Endodermal cell (in vitro differentiated cells): Measurements from ENCODE around the gene CD180. TPM values are rescaled to one million over a fixed set of nuclear protein-coding genes. Genes with fewer than 3 reads are reported as not detected.

Source experiments
- DNase-seq: peaks from one replicate; pipeline ENCODE4 v3.0.0-alpha.2; 2017
- H3K27ac ChIP-seq: 2 replicates; pipeline ENCODE4 v1.5.1; 2013; ENCODE audit warnings: mild to moderate bottlenecking, low read depth, low read length, moderate library complexity
- H3K27me3 ChIP-seq: 2 replicates; pipeline ENCODE4 v1.6.1; 2013; ENCODE audit warnings: mild to moderate bottlenecking, low read length, moderate library complexity; ENCODE audit not compliant: insufficient read depth, control insufficient read depth, poor library complexity, severe bottlenecking
- H3K36me3 ChIP-seq: 2 replicates; pipeline ENCODE4 v1.7.0; 2013; ENCODE audit warnings: mild to moderate bottlenecking, low read length, moderate library complexity; ENCODE audit not compliant: control insufficient read depth, insufficient read depth
- H3K4me1 ChIP-seq: one replicate; pipeline ENCODE4 v1.7.0; 2013; ENCODE audit warnings: low read length; ENCODE audit not compliant: control insufficient read depth, insufficient read depth
- H3K4me3 ChIP-seq: 2 replicates; pipeline ENCODE4 v1.5.1; 2013; ENCODE audit warnings: mild to moderate bottlenecking, low read length, moderate library complexity
- H3K9ac ChIP-seq: 2 replicates; pipeline ENCODE4 v1.6.1; 2013; ENCODE audit warnings: mild to moderate bottlenecking, low read length, moderate library complexity; ENCODE audit not compliant: poor library complexity, severe bottlenecking; ENCODE audit errors: extremely low read depth
- H3K9me3 ChIP-seq: 2 replicates; pipeline ENCODE4 v1.6.1; 2013; ENCODE audit warnings: mild to moderate bottlenecking, low read length, moderate library complexity; ENCODE audit not compliant: control insufficient read depth
- H3K27ac Mint-ChIP-seq: 2 replicates; pipeline ENCODE4 v1.8.0; 2020; ENCODE audit warnings: mixed read lengths
- H3K27me3 Mint-ChIP-seq: 2 replicates; pipeline ENCODE4 v1.8.0; 2021; ENCODE audit warnings: mild to moderate bottlenecking, mixed read lengths; ENCODE audit not compliant: insufficient read depth
- H3K36me3 Mint-ChIP-seq: 2 replicates; pipeline ENCODE4 v1.8.0; 2020; ENCODE audit warnings: low read depth, mixed read lengths
- H3K4me1 Mint-ChIP-seq: 2 replicates; pipeline ENCODE4 v1.8.0; 2020; ENCODE audit warnings: mixed read lengths
- H3K4me3 Mint-ChIP-seq: 2 replicates; pipeline ENCODE4 v1.8.0; 2020; ENCODE audit warnings: mild to moderate bottlenecking, moderate library complexity, mixed read lengths
- H3K9me3 Mint-ChIP-seq: 2 replicates; pipeline ENCODE4 v1.8.0; 2020; ENCODE audit warnings: mild to moderate bottlenecking, mixed read lengths
- CTCF ChIP-seq: fragments of 200-600 bp; sonication (generic); conservative IDR thresholded peaks from 2 replicates; pipeline ENCODE4 v1.5.0; 2021; ENCODE audit warnings: antibody characterized with exemption, mild to moderate bottlenecking
- WGBS, 2 experiments: methylation state at CpG; one replicate each; pipeline versions ENCODE4 v1.1.5 to v1.1.7; 2013; ENCODE audit warnings: missing lambda C conversion rate in 2 of 2, mixed read lengths in 1 of 2; ENCODE audit not compliant: insufficient coverage in 1 of 2, insufficient read length in 1 of 2; 5-methylcytosine and 5-hydroxymethylcytosine counted together
- total RNA-seq, 2 donors: library from RNA; stranded (reverse); fragmentation: NEBNext Ultra II Directional in 1 of 2; extraction: Animal tissue kit (Norgen Biotek cat#: 25700) in 1 of 2; gene quantifications; 2 replicates in 1 of 2; 3 replicates in 1 of 2; pipeline ENCODE4 v1.2.1, GENCODE V29; 2021

CD180 gene
- total RNA-seq, 2 donors from 2014 or later, result not detected

- H3K4me1 ChIP-seq, result no peaks in the 10 kb centered on the region
- no peak for TF ChIP-seq CTCF
- WGBS, 2 experiments, result 99 to 100% methylated on average over 1 to 3 of the region's 3 CpGs
- H3K27ac ChIP-seq, result no peak overlapping the region
- no peak overlapping the region for H3K27ac Mint-ChIP-seq
- no peaks in the 10 kb centered on the region for H3K27me3 ChIP-seq
- no peaks in the 10 kb centered on the region for H3K27me3 Mint-ChIP-seq
- H3K36me3 Mint-ChIP-seq, result no peaks in the 10 kb centered on the region
- no peak overlapping the region for H3K9ac ChIP-seq
- no peaks in the 10 kb centered on the region for H3K36me3 ChIP-seq
- DNase-seq, result no peak
- no peaks in the 10 kb centered on the region for H3K9me3 ChIP-seq
- no peak overlapping the region for H3K4me3 Mint-ChIP-seq
- no peaks in the 10 kb centered on the region for H3K9me3 Mint-ChIP-seq
- H3K4me3 ChIP-seq, result no peak overlapping the region
- no peaks in the 10 kb centered on the region for H3K4me1 Mint-ChIP-seq
These were observed 47.8 kb upstream of the CD180 start for GRCh38 chr5:67244345-67244793.

- no peak overlapping the region for H3K27ac Mint-ChIP-seq
- Histone ChIP-seq H3K36me3 (no peaks in the 10 kb centered on the region), H3K27ac (no peak overlapping the region), H3K4me3 (no peak overlapping the region), H3K27me3 (no peaks in the 10 kb centered on the region), H3K4me1 (no peaks in the 10 kb centered on the region), H3K9me3 (no peaks in the 10 kb centered on the region), H3K9ac (no peak overlapping the region)
- no peak for TF ChIP-seq CTCF
- H3K36me3 Mint-ChIP-seq, result no peaks in the 10 kb centered on the region
- no peak overlapping the region for H3K4me3 Mint-ChIP-seq
- no peaks in the 10 kb centered on the region for H3K9me3 Mint-ChIP-seq
- no peaks in the 10 kb centered on the region for H3K4me1 Mint-ChIP-seq
- no peak for DNase-seq
- 90 to 93% methylated on average over 3 to 4 of the region's 4 CpGs for WGBS, 2 experiments
- no peaks in the 10 kb centered on the region for H3K27me3 Mint-ChIP-seq
These were observed 47.3 kb upstream of the CD180 start for GRCh38 chr5:67243944-67244343.

GRCh38 chr5:67243349-67243748, 46.8 kb upstream of the CD180 start:
- Histone ChIP-seq H3K36me3 (no peaks in the 10 kb centered on the region), H3K4me3 (no peak overlapping the region), H3K9ac (no peak overlapping the region), H3K27me3 (no peaks in the 10 kb centered on the region), H3K9me3 (no peaks in the 10 kb centered on the region), H3K27ac (no peak overlapping the region), H3K4me1 (no peaks in the 10 kb centered on the region)
- Mint-ChIP-seq H3K4me3 (no peak overlapping the region), H3K27me3 (no peaks in the 10 kb centered on the region), H3K36me3 (no peaks in the 10 kb centered on the region), H3K9me3 (no peaks in the 10 kb centered on the region), H3K27ac (no peak overlapping the region), H3K4me1 (no peaks in the 10 kb centered on the region)
- TF ChIP-seq CTCF, result no peak
- WGBS, 2 experiments, result 96% methylated on average over 1 of the region's 1 CpG; no CpG with 5 or more reads in 1 of the 2 experiments
- DNase-seq, result no peak
